HG03520 (cell line): ENCODE measurements around the gene OBSL1.

Experiments used
- ATAC-seq: cut with Tn5 transposase; IDR thresholded peaks from one replicate; pipeline ENCODE4 v1.9.1; 2021; ENCODE audit warnings: mild to moderate bottlenecking, moderate library complexity; ENCODE audit not compliant: unreplicated experiment

OBSL1 gene

GRCh38 chr2:219516888-219517287 lies 54.5 kb downstream of the OBSL1 start:
- no peak for ATAC-seq

- ATAC-seq = no peak
These were observed 55.3 kb downstream of the OBSL1 start for GRCh38 chr2:219515874-219516629.

- no peak for ATAC-seq
These were observed 56.5 kb downstream of the OBSL1 start for GRCh38 chr2:219514836-219515235.

GRCh38 chr2:219514196-219514761 lies 57.1 kb downstream of the OBSL1 start, which contains the start of gene ASIC4:
Gene ASIC4, plus strand, starts transcription at chr2:219514482. Its CDS starts 243 bp downstream, at chr2:219514725.
- ATAC-seq = no peak

- ATAC-seq = no peak
These were observed 57.6 kb downstream of the OBSL1 start for GRCh38 chr2:219513787-219514186.

GRCh38 chr2:219512524-219513216 lies 58.7 kb downstream of the OBSL1 start:
- no peak for ATAC-seq

- no peak for ATAC-seq
These were observed 59.6 kb downstream of the OBSL1 start for GRCh38 chr2:219511547-219512325.

GRCh38 chr2:219510512-219511135 lies 60.7 kb downstream of the OBSL1 start:
- no peak for ATAC-seq

GRCh38 chr2:219509780-219510511 lies 61.4 kb downstream of the OBSL1 start:
- peak; percentile 64 for ATAC-seq

GRCh38 chr2:219508971-219509779 lies 62.2 kb downstream of the OBSL1 start:
- ATAC-seq = peak; percentile 15

- no peak for ATAC-seq
These were observed 63.0 kb downstream of the OBSL1 start for GRCh38 chr2:219508444-219508734.

- no peak for ATAC-seq
These were observed 63.5 kb downstream of the OBSL1 start for GRCh38 chr2:219507581-219508443.

- no peak for ATAC-seq
These were observed 64.4 kb downstream of the OBSL1 start for GRCh38 chr2:219506802-219507526.

- no peak for ATAC-seq
These were observed 65.1 kb downstream of the OBSL1 start for GRCh38 chr2:219506153-219506801.

- ATAC-seq = no peak
These were observed 65.8 kb downstream of the OBSL1 start for GRCh38 chr2:219505585-219505984.

GRCh38 chr2:219502618-219503017 lies 68.7 kb downstream of the OBSL1 start:
- ATAC-seq = no peak

- no peak for ATAC-seq
These were observed 69.5 kb downstream of the OBSL1 start for GRCh38 chr2:219501849-219502248.
